Measurements from ENCODE around the gene ANTXR1.

The ANTXR1 gene

DNA sequence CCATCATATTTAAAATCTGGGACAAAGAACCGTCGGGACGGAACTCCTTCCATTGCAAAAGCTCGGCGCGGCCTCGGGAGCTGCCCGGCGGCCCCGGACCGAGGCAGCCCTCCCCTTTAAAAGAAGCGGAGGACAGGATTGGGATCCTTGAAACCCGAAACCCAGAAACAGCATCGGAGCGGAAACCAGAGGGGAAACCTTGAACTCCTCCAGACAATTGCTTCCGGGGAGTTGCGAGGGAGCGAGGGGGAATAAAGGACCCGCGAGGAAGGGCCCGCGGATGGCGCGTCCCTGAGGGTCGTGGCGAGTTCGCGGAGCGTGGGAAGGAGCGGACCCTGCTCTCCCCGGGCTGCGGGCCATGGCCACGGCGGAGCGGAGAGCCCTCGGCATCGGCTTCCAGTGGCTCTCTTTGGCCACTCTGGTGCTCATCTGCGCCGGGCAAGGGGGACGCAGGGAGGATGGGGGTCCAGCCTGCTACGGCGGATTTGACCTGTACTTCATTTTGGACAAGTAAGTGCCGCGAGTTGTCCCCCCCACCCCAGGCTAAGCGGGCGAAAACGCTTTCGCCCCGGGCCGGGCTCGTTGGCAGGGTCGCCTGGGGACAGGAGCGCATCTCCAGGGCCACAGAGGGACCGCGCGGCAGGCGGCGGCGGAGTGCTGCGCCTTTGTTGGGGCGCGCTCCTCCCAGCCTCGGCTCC is at the start of gene ANTXR1:
TSS of gene ANTXR1 (plus strand) at position 38 of the 698 bp plus-strand sequence. CDS start at position 359, 321 bp downstream.
- in situ Hi-C loops (cut with MboI; ENCODE audit: low sequenced_read_pairs) = no loop called here

DNA sequence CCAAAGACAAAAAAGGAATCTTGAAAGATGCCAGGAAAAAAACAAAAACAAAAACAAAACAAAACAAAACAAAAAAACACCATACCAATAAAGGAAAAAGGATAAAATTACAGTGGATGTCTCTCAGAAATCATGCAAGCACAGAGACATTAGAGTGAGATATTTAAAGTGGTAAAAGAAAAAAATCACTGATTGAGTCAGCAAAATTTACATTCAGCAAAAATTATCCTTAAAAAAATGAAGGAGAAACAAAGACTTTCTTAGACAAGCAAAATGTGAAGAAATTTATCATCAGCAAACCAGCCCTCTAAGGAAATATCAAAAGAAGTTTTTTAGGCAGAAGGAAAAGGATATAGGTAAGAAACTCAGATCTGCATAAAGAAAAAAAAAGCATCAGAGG is 48.7 kb upstream of the ANTXR1 start:
- in situ Hi-C loops (cut with MboI; ENCODE audit: low sequenced_read_pairs) = no loop called here

DNA sequence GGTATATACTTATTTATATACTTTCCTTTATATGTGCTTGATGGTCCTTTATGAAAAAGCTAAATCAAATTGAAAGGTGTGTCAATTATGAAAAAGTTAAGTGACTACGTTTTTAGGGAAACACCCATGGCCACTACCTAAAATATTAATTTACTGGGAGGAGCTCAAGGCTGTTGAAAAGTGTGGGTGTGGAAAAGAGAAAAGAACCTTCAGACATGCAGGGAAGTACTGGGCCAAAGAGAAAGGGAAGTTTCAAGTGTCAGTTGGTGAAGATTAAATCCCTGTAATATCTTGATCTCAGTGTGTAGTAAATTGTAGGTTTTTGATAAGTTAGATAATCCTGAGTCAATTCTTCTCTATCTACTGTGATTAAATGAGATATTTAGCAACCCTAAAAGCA is 44.8 kb upstream of the ANTXR1 start:
- in situ Hi-C loops (cut with MboI; ENCODE audit: low sequenced_read_pairs) = no loop called here

DNA sequence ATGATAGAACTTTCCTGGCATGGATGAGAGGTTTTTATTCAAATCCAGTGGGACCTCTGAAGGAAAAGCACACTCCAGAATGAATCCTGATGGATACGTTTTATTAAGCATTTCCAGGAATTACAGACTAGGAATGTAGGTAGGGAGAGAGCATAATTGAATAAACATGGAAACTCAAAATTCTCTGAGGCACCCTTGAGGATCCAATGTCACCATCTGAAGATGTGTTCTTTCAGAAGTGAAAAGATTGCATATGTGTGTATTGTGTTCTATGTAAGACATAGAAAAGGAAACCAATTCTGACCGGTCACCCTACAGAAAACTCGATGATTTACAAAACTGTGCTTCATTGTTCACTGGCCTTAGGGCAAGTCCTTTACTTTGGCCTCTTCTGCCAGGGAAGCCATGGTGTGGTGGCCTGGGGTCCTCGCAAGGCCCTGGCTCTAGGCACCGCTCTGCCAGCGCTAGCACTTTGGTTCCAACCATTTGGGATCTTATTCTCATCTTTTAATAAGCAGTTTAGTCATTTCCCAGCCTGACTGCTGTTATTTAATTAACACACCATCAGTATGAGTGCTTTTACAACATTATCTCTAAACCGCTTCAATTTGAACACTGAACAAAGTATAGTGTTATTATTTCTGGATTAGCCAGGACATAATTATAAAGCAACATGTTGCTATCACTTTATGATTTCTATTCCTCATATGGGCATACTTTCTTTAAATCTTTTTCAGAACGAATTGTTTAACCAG is 43.1 kb upstream of the ANTXR1 start:
- in situ Hi-C loops (cut with MboI; ENCODE audit: low sequenced_read_pairs) = no loop called here

DNA sequence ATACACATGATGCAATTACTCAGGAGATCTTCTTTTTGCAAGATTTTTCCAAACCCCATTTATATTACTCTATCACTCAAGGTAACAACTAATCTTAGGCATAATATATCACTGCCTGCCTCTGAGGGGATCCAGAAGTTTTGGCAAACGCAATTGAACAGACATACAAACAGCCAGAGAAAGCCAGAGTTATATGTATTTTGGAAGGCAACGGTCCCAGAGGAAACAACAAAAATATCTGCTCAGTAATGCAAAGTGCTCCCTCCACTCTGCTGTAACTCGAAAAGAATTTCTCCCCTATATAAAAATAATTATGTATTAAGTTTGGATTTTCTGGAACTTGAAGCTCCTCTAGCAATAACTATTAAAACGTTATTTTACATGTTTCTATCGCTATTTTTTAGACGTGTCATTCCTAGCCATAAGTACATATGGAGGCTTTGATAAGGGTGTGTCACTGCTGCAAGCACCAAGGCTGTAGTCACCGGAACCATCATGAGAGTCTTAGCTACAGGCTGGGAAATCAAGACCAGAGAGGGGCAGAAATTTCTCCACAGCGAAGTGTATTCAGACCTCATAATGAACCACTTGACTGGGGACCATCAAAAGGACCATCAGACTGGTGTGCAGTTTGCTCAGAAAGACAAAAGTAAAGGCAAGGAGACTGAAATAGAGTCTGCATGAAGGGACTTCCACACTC is 42.3 kb upstream of the ANTXR1 start:
- in situ Hi-C loops (cut with MboI; ENCODE audit: low sequenced_read_pairs) = no loop called here

DNA sequence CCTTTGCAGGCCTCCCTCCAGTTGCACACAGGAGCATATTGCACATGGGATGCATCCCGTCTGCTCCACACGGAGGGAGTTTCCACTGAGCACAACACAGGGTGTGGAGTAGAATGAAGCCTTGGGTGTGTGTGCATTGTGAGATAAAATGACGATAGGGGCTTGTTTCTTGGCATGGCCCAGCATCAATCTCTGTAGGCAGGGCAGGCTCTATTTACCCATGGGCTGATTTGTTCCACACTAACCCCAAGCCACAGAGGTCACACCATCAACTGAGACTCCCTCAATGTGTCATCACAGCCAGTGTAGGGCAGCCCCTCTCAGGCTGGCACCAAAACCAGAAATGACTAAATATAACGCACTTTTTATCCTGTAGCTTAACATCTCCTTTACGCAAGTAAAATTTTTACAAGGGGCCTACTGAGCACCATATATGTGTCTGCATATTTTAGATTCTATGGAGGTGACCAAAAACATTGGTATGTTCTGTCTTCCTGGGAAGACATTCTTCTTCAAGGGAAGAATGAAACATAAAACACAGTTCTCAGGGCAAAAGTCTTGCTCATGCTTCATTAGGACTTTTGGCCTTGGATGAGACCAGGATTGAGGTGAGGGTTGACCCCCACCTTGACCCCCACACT is 41.3 kb upstream of the ANTXR1 start:
- in situ Hi-C loops (cut with MboI; ENCODE audit: low sequenced_read_pairs) = no loop called here

DNA sequence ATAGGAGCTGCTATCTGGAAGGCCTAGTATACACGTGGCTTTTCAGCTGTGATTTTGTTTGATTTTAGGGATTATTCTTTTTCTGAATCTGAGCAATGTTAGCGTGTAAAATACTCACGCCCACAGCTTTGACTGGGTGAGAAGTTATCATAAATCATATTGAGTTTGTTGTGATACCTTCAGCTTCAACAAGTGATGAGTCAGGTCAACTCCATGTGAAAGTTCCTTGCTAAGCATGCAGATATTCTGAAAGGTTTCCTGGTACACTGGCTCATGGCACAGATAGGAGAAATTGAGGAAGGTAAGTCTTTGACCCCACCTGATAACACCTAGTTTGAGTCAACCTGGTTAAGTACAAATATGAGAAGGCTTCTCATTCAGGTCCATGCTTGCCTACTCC is 38.7 kb upstream of the ANTXR1 start, which contains the start of gene GKN1:
TSS of gene GKN1 (plus strand) at position 386 of the 400 bp plus-strand sequence. CDS start 42 bp downstream, outside the sequence.
- in situ Hi-C loops (cut with MboI; ENCODE audit: low sequenced_read_pairs) = no loop called here

DNA sequence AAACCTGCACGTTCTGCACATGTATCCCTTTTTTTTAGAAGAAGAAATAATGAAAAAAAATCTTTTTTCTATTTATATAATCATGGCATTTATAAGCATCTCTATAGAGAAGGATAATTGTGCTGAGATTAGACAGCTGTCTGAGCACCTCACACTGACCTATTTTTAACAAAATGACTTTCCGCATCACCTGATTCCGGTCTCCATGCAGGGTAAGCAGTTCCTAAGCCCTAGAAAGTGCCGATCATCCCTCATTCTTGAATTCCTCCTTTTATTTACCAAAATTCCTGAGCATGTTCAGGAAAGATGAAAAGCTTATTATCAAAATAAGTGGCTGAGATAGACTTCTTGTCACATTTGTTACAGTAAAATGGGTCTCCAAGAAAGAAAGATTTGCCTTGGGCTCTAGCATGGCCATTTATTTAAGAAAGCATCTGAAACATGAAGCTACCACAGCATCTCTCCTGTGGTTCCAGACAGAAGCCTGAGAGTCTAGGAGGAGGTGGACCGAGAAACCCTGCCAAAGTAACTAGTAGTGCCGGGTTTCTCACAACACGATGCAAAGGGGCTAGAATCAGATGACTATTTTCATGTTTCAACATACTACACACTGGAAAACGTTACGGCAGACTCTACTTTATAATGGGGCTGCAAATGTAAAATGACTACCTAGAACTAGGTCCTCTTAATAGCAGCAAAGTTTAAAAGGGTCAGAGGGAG is 37.9 kb upstream of the ANTXR1 start:
- in situ Hi-C loops (cut with MboI; ENCODE audit: low sequenced_read_pairs) = no loop called here

DNA sequence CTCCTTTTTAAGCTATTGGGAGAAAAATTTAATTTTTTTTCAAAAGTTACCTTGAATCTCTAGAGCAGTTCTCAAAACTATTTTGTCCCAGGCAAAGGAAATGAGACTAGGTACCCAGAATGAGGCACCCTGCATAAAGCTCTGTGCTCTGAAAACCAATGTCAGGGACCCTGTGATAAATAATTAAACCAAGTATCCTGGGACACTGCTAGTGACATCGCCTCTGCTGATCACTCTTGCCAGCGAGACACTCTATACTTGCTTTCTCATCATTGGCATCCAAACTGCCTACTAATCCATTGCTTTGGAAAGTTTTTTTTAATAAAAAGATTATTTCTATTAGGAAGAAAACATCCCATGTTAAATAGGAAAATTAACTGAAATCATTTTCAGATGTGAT is 37.1 kb upstream of the ANTXR1 start:
- in situ Hi-C loops (cut with MboI; ENCODE audit: low sequenced_read_pairs) = no loop called here

DNA sequence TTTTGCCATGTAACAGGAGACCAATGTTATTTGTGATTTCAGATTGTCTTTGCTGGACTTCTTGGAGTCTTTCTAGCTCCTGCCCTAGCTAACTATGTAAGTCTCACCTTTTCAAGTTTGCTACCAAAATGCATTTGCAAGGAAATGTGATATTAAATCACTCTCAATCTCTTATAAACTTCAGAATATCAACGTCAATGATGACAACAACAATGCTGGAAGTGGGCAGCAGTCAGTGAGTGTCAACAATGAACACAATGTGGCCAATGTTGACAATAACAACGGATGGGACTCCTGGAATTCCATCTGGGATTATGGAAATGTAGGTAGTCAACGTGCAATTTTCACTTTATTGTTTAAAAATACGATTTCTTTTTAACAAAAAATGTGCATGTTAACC is 35.5 kb upstream of the ANTXR1 start:
- in situ Hi-C loops (cut with MboI; ENCODE audit: low sequenced_read_pairs) = no loop called here

DNA sequence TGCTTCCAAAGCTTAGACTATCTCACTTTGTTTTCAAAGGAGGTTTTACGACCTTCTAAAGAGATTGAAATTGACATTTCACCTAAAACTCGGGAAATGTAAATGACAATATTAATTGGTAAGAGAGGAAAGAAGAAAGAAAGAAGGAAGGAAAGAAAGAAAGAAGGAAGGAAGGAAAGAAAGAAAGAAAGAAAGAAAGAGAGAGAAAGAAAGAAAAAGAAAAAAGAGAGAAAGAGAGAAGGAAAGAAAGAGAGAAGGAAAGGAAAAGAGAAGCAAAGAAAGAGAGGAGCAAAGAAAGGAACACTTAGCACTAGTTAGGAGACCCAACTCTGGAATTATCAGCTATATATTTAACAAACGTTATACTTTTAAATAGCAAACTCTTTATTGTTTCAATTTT is 34.9 kb upstream of the ANTXR1 start:
- in situ Hi-C loops (cut with MboI; ENCODE audit: low sequenced_read_pairs) = no loop called here

DNA sequence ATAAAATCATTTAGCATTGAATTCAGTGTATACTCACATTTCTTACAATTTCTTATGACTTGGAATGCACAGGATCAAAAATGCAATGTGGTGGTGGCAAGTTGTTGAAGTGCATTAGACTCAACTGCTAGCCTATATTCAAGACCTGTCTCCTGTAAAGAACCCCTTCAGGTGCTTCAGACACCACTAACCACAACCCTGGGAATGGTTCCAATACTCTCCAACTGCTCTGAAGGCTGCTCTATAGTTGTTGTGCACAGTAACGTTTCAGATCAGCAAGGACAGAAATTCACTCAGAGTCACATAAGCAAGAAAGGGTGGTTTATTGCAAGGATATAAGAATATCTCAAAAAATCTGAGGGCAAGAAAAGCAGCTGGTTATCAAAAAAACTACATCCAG is 32.0 kb upstream of the ANTXR1 start:
- in situ Hi-C loops (cut with MboI; ENCODE audit: low sequenced_read_pairs) = no loop called here

DNA sequence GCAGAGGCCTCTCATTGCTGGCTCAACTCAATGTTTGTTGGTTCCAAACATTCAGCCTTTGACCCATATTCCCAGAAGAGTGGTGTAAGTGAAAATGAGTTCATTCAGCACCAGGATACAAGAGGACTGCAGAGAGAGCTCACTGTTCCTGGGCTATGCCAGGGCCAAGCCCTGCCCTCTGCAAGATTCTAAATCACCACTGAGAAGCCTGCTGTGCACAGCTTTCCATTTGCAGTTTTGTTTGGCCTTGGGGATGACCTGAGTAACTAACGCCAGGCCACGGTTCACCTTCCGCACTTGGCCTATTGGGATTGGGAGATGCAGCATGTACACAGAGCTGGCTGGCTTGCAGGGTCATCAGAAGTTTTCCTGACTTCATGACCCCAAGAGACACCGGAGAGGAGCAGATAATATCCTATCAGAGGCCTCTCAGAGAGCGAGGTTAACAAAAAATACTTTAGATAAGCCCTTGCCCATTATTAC is 25.9 kb upstream of the ANTXR1 start:
- in situ Hi-C loops (cut with MboI; ENCODE audit: low sequenced_read_pairs) = no loop called here

DNA sequence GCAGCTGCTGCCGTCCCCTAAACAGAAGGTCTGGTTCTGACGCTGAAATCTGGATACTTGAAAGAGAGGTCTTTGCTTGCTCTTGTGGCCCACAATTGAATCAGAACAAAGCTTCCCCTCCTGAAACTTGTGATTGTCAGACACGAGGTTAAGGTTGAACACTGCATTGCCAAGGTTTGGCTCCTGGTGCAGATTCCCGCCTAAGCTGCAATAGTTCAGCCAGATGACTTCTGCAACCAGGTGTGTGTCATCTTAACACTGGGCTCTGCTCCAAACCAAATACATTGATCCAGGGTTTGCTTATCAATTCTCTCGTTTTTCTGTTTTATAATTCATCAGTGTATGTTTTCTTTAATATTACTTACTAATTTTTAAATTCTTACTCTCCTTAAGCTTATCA is 23.9 kb upstream of the ANTXR1 start:
- in situ Hi-C loops (cut with MboI; ENCODE audit: low sequenced_read_pairs) = no loop called here

DNA sequence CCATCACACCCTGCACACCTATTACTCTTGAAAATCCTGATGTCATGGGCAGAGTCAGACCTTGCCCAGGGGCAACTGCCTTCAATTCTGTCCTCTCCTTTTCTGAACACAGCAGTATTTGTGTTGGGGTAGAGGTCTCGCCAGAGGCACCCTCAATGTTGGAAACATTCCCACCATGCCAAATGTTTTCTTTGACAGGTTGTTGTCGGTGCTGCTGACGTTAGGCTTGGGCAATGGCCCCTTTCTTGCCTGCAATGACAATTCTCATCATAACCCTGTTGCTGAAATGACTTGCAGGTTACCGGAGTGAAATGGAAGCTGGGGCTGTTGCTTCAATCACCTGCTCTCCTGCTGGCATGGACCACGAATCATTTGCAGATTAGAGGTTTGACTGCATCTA is 20.6 kb upstream of the ANTXR1 start:
- in situ Hi-C loops (cut with MboI; ENCODE audit: low sequenced_read_pairs) = no loop called here

DNA sequence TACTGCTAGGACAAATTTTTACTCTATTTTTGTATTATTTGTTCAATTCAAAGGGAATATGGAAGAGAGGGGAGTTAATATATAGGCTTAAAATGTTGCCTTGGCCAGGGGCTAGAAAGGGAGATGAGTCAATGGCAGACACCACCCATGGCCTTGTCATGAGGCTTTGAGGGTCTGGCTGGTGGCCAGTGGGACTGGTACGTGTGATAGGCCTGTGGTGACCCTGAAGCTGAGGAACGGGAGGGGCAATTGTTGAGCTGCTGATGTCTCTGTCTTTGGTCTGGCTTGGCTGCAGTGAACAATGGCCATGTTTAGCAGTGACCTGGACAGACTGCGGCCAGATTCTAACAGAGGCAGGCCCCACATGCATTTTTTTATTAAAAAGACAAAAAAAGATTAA is 20.0 kb upstream of the ANTXR1 start:
- in situ Hi-C loops (cut with MboI; ENCODE audit: low sequenced_read_pairs) = no loop called here

DNA sequence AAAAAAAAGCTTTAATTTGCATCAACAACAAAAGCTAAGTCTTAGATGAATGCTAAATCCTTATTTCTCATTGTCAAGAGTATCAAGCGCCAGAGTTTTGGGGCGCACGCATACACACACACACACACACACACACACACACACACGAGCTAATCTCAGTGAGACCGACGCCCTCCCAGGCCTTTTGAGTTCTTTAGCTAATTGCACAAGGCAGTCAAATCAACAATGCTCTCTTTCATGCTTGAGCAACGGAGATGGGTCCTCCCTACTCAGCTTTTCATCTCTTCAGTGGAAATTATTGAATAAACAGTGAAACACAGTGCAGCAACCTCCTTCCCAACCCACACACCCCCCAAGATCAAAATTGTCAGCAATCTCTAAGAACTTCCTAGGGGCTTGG is 19.3 kb upstream of the ANTXR1 start:
- in situ Hi-C loops (cut with MboI; ENCODE audit: low sequenced_read_pairs) = no loop called here

DNA sequence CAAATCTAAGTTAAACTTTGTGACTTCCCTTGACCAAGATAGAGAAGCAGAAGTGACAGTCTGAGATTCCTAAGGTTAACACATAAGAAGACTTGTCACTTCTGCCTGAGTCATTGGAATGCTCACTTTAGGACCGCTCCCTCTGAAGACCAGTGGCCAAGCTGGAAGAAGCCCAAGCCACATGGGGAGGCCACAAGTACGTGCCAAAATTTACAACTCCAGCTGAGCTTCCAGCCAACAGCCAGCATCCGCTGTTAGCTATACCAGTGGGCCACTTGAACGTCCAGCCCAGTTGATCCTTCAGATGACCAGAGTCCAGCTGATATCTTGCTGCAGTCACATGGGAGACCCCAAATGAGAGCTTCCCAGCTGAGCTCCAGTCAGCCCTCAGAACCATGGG is 18.1 kb upstream of the ANTXR1 start:
- in situ Hi-C loops (cut with MboI; ENCODE audit: low sequenced_read_pairs) = no loop called here

DNA sequence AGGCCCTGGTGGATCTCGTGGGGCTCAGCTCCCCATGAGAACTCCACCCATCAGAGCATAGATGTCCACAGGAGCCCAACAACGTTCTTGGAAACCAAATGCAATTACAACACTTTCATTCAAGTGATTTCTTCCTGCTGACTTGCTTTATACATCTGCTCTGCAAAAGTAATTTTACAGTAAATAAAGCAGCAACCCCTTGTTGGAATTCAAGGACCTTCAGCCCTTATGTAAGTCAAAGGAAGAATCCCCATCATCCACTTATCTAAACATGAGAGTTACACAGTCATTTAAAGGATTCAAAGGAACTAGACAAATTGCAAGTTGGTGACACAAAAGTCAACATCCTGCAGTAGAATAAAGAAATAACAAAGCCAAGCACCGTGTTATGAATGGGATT is 17.1 kb upstream of the ANTXR1 start:
- in situ Hi-C loops (cut with MboI; ENCODE audit: low sequenced_read_pairs) = no loop called here

DNA sequence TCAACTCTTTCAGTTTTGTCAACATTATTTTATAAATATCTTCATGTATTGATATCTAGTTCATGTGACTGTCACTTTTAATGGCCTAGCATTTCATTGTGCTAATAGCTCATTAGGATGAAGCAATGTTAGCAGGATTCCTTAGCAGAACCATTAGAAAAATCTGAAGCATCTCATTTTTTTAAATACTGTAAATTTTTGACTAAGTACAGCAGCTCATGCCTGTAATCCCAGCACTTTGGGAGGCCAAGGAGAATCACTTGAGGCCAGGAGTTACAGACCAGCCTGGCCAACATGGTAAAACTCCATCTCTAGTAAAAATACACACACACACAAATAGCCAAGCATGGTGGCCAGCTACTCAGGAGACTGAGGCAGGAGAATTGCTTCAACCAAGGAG is 15.6 kb upstream of the ANTXR1 start:
- in situ Hi-C loops (cut with MboI; ENCODE audit: low sequenced_read_pairs) = no loop called here

DNA sequence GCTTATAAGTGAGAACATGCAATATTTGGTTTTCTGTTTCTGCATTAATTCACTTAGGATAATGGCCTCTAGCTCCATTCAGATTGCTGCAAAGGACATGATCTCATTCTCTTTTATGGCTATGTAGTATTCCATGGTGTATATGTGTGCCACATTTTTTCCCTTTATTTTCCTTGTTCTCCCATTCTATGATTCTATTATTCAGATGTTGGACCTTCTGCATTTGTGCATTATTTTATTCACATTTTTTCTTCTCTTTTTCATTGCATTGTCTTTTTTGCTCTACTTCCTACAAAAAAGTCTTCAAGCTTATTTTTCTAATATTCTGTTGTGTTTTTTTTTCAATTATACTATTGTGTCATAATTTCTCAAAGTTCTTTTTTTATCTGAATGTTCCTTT is 11.1 kb upstream of the ANTXR1 start:
- in situ Hi-C loops (cut with MboI; ENCODE audit: low sequenced_read_pairs) = no loop called here

All from HL-60/S4 (cell line).